ENCODE data around the gene SH3BP5L. TPM values are rescaled to one million over a fixed set of nuclear protein-coding genes. Genes with fewer than 3 reads are reported as not detected.
"Not testable (repeated sequence)": the region's sequence is repeated elsewhere in the genome, so short reads cannot be mapped to it uniquely, and the experiment has no call there.

The SH3BP5L gene
- polyA plus RNA-seq, 5 donors, result 20.4 to 27.5 (median 23.8) TPM

- no peak for DNase-seq
Observed at GRCh38 chr1:248834343-248834940, 8.7 kb upstream of the SH3BP5L start.

DNA sequence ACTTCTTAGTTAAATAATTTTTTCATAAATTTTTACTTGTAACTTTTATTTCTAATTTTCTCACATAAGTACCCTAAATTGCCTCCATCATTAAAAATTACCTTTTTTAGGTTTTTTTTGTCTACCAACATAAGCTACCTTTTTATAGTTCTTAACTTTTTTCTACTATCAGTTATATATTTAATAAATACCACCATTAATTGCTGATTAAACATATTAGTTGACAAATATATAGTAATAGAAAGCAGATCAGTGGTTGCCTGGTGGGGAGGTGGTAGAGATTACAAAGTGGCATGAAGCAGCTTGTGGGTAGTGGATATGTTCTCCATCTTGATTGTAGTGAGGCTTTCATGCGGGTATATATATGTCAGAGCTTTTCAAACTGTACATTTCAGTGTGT is 6.1 kb upstream of the SH3BP5L start:
- no peak for DNase-seq

- not testable (repeated sequence) for DNase-seq
Observed at GRCh38 chr1:248830718-248831017, 5.0 kb upstream of the SH3BP5L start.

GRCh38 chr1:248828845-248829244 is 3.1 kb upstream of the SH3BP5L start:
- DNase-seq, result no peak

DNA sequence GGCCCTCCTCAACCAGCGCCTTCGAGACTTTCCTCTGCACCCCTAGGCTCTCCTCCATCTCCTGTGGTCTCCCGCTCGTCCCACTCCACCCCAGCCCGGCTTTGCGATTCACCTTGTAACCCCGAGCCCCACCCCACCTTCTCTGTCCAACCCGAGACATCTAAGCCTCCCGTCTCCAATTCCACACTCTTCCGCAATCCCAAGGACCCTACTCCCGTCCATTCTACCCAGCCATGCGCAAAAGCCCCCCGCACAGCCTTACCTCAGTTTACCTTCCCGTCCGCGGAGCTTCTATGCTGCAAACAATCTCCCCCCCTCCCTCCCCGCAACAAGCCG is 174 bp downstream of the SH3BP5L start:
- no peak for DNase-seq

- no peak for DNase-seq
Observed at GRCh38 chr1:248825136-248825535, 579 bp downstream of the SH3BP5L start.

DNA sequence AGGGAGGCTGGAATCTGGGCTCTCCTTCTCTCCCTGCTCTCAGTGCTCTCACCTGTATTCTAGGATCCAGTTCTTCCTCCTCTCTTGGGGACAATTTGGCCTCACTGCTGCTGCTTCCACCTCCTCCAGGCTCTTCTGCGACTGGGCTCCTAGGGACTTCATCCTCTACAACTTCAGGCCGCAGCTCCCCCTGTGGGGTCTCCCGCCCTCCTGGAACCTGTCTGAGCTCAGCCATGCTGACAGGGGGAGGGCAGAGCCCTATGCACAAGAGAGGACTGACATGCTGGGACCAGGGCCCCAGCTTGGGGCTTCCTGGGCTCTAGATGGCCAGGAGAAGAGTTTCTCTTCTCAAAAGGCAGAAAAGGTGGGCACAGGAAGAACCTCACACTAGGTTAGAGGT is 1.0 kb downstream of the SH3BP5L start:
- no peak for DNase-seq

GRCh38 chr1:248824301-248824700 is 1.4 kb downstream of the SH3BP5L start:
- DNase-seq, result no peak

DNA sequence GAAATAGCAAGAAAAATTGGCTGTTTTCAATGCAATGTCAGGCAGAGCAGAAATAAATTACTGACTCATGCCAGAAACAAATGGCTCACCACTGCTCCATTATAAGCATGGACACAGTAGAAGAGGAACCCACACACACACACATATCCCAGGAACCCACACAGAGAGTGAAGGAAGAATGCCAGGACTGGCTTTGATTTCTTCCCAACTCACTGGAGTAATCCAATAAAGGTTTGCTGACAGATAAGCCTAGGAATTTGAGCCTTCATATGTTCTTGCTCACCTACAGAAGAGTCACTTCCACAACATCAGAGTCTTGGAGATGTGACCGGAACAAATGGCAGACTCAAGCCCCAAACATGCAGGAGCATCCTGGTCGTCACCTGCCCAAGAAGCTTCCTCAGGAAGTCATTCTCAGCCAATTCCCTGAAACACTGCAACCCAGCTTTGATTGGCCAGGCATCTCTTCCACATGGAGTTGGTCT is 2.2 kb downstream of the SH3BP5L start:
- DNase-seq, result no peak

DNA sequence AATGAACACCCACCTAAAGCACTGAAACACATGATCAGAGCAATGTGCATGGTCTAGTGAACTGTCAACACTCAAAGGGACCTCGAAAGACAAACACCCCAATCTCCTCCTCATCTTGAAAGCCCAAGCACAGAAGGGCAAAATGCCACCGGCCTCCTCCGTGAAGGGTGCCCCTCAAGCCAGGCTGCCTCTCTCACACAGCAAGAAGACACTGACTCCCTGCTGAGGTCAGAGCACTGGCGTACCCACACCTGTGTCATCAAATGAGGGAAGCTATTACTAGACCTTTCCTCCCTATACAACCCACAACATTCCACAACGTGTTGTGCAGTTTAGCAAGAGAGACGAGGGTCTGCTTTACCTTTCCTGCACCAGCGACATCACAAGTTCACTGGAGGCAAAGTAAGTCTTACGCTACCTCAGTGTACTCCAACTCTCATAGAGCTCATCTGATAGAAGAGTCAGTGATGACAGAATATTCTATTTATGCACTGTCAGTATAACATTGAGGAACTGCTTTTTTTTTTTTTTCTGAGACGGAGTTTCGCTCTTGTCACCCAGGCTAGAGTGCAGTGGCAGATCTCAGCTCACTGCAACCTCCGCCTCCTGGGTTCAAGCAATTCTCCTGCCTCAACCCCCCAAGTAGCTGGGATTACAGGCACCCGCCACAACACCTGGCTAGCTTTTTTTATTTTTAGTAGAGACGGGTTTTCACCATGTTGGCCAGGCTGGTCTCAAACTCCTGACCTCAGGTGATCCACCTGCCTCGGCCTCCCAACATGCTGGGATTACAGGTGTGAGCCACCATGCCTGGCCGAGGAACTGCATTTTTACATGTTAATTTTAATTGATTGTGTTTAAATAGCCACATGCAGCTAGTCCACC is 3.3 kb downstream of the SH3BP5L start:
- DNase-seq, result no peak

DNA sequence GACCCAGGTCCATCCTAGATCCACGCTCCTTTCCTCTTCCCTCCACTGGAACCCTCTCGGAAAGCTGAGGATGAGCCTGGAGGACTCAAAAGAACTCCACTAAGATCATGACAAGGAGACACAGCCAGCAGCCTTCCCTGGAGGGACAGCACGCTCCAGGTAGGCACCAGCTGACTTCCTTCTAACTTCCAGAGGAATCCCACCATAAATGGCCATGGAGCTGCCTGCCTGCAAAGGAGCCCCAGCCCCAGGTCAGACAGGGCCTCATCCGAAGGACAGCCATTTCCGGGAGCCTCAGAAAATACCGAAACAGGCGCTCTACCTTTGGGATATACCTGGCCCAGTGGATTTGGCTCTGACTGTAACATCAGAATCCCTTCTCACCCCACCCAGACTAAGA is 4.1 kb downstream of the SH3BP5L start:
- DNase-seq, result no peak

DNA sequence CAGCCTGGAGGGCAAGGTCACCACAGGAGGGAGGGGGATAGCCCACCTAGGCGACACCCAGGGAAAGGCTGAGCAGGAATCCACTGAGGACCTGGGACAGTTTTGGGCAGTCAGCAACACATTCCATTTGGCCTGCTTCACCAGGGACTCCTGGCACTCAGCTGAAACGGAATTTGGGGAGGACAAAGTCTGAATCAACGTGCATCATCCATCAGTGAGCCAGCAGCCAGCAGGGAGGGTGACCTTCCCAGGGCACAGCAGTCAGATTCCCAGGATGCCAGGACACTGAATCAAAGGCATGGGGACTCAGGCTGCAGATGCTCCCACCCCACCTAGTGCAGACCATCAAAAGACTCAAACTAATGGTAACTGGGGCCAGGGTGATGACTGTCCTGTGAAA is 4.6 kb downstream of the SH3BP5L start:
- DNase-seq, result no peak

GRCh38 chr1:248820041-248820585 is 5.6 kb downstream of the SH3BP5L start:
- no peak for DNase-seq

DNA sequence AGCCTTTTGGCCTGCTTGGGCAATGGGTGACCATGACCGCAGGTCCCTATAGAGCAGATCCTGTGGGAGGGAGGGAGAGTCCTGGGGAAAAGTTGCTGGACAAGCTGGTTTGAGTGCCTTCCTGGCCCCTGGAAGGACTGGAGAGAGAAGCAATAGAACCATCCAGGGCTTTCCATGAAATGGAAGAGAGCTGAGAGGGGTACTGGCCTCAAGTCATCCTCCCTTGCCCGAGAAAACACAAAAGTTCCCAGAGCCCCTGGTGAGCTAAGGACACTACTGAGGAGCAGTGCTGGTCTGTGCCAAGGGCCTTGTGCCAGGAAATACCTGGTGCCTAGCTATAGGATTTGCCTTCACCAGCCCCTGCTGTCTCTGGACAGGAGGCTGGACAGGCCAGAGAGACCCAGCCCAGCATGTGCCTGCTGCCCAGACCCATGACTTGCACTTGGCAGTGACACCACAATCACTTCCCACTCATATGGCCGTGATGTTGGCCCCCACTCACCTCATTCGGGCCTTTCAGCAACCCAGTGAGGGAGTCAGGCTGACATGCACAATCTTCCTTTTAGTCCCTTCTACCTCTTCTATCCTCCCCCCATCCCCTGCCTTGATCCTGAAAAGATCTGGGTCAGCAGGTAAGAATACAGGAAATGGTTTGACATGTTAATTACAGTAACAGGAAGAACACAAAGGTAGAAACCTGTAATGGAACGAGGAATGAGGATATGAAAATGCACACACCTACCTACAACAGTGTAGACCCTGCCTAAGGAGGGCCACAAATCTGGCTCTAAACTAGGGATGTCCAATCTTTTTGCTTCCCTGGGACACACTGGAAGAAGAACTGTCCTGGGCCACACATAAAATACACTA is 7.0 kb downstream of the SH3BP5L start:
- DNase-seq, result no peak

- DNase-seq, result no peak
Observed at GRCh38 chr1:248817065-248817464, 8.7 kb downstream of the SH3BP5L start.

DNA sequence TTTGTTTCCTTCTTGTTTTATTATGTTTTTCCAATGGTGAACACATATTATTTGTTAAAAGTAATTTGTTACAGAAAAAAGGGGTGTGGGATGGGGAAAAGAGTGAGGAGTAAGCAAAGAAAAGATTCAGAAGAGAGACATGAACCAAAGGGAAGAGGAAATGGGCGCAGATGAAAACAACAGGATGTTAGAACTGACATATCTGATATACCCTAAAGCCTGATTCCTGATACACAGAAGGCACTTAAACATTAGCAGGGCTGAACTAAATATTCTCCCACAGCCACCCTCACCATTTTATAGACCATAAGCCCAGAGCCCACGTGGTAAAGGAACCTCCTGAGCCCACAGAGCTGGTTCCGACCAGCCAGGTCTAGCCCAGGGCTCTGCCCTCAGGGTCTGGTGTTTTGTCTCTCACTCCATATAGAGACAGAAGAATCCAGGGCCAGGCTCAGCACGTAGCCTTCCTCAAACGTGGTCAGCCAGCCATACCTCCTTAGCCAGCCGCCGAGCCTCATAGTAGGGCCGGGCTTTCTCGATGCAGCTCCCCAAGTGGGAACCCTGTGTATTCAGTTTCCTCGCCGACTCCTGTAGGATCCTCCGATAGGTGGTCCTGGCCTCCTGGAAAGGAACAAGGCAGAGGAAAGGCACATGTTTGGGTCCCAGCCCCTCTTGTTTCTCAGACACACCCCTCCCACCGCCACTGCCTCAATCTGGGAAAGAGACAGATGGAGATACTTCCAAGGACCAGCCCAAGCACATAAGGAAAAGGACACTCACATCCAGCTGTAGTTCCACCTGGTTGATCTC is 9.5 kb downstream of the SH3BP5L start:
- DNase-seq, result no peak

DNA sequence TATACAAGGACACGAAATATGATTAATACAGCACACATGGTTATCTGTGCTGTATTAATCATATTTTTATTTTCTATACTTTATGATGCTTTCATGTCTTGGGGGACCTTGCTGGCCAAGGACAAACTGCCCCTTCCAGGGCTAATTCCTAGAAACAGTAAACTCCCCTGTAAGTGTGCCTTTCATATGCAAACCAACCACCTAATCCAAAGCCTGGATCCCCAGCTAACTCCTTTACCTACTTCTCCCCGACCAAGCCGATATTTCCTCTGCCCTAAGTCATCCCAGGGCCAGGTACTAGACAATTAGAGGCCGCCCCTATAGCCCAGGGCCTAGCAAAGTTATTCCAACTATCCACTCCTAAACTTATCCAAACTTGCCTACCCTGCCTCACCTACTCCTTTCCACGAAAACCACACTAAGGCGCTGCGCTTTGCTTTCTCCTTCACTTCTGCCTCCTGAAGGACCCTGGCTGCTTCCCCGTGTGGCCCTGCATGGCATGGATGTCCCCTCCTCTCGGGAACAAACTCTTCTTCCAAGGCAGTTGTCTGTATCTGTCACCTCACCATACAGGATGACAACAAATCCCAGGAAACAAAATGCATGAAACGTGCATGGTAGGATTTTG is 10.2 kb downstream of the SH3BP5L start:
- no peak for DNase-seq

DNA sequence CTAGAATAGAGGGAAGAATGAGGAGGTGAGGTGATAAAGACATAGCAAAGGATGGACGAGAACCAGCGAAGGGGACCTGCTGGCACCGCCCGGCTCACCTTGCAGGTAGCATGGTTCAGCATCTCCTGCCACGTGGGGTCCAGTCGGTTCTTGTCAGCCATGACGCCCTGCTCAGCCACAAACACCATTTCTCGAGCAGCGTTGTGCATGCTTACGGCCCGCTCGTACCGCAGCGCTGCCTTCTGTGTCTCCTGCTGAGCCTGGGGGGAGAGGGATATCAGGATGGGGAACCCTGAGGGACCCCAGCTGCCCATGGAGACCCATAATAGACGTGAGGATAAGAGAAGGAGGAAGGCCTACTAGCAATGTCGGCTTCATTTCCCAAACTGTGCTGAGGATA is 11.4 kb downstream of the SH3BP5L start:
- no peak for DNase-seq

DNA sequence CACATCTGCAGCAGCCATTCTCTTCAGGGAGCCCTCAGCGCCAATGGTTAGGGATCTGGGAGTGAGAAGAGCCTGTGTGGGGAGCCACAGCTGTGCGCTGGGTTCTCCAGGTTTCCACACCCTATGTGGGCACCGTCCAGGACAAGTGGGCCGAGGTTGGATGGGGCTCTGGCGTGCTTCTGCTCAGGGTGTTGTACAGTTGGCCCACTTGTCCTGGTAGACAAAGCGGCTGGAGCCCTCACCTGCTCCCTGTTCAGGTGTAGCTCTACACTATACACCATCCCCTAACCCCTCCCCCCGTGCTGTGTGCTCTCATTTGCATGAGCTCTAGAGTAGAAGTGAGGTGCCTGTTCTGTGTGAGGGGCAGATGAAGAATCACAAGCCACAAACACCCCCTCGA is 12.2 kb downstream of the SH3BP5L start:
- DNase-seq, result no peak

DNA sequence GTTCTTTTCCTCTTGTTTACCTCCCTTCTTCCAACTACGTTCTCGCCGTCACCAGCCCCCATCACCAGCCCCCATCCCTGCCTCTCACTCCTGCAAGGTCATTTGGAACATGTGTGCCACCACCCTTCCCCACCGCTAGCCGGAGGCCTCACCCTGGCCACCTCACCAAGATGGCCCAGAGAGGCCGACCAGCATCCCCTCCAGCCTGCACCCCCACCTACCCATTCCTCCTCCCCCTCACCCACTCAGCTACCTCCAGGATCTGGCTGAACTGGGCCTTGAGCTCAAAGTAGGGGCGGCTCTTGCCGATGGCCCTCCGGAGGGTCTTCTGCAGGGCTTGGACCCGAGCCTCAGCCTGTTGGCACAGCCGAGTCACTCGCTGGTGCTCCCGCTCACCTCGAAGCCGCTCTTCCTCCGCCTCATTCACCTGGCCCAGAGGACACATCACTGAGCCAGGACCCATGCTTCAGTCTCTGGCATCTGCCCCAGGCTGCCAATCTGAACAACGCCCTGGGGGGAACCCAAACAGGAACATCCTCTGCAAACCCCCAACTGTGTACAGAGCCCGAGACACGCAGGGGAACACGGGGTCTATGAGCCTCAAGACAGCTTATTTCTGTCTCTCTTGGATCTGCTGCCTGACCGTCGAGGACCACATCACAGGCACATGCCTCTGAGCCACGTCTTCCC is 12.8 kb downstream of the SH3BP5L start:
- no peak for DNase-seq
